ENCODE results near the gene RAD51B.

DNA sequence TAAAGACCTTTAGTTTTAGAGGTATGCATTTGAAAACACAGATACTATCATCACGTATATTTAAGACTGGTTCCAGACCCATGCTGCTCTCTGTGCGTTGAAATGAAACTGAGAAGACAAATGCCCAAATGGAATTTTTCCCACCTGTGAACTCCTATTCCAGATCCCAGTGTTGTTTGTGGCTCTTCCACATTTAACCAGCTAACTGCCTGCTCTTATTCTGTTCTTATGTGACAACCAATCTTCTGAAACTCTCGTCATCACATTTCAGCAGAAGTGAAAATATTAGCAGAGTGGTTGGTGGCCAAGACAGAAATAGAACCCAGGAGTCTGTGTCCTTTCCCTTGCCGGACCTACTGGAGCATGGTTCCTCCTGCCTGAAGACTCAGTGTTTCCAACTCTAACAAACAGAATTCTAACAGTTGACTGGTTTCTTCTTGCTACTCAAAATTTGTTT lies 460.2 kb downstream of the RAD51B start:
- TF ChIP-seq, protein P1, sequence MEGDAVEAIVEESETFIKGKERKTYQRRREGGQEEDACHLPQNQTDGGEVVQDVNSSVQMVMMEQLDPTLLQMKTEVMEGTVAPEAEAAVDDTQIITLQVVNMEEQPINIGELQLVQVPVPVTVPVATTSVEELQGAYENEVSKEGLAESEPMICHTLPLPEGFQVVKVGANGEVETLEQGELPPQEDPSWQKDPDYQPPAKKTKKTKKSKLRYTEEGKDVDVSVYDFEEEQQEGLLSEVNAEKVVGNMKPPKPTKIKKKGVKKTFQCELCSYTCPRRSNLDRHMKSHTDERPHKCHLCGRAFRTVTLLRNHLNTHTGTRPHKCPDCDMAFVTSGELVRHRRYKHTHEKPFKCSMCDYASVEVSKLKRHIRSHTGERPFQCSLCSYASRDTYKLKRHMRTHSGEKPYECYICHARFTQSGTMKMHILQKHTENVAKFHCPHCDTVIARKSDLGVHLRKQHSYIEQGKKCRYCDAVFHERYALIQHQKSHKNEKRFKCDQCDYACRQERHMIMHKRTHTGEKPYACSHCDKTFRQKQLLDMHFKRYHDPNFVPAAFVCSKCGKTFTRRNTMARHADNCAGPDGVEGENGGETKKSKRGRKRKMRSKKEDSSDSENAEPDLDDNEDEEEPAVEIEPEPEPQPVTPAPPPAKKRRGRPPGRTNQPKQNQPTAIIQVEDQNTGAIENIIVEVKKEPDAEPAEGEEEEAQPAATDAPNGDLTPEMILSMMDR (IDR thresholded peaks at IDR 0.05): no peak
- TF ChIP-seq POLR2A (IDR thresholded peaks at IDR 0.05): no peak
